Smooth muscle cell of the brain vasculature (primary cell): ENCODE measurements around the gene NCOA7.
"Not testable (repeated sequence)": the region's sequence is repeated elsewhere in the genome, so short reads cannot be mapped to it uniquely, and the experiment has no call there.

Experiments
- DNase-seq: peaks from one replicate; pipeline ENCODE4 v3.0.0-alpha.2; 2012; ENCODE audit warnings: low read depth, low spot score

NCOA7 gene

GRCh38 chr6:125754566-125754965 is 36.2 kb upstream of the NCOA7 start:
- DNase-seq = no peak

- DNase-seq = no peak
These were observed 31.4 kb upstream of the NCOA7 start for GRCh38 chr6:125759184-125759902.

- no peak for DNase-seq
These were observed 30.8 kb upstream of the NCOA7 start for GRCh38 chr6:125759959-125760457.

- DNase-seq = no peak
These were observed 26.6 kb upstream of the NCOA7 start for GRCh38 chr6:125764121-125764671.

- DNase-seq = no peak
These were observed 24.8 kb upstream of the NCOA7 start for GRCh38 chr6:125765944-125766343.

- no peak for DNase-seq
These were observed 24.1 kb upstream of the NCOA7 start for GRCh38 chr6:125766641-125767040.

- DNase-seq = no peak
These were observed 21.5 kb upstream of the NCOA7 start for GRCh38 chr6:125769147-125769783.

- no peak for DNase-seq
These were observed 17.1 kb upstream of the NCOA7 start for GRCh38 chr6:125773387-125774341.

- not testable (repeated sequence) for DNase-seq
These were observed 14.5 kb upstream of the NCOA7 start for GRCh38 chr6:125776107-125776826.

GRCh38 chr6:125779924-125780539 is 10.7 kb upstream of the NCOA7 start:
- peak; percentile 87 for DNase-seq

- no peak for DNase-seq
These were observed 10.0 kb upstream of the NCOA7 start for GRCh38 chr6:125780540-125781313.

- no peak for DNase-seq
These were observed 9.4 kb upstream of the NCOA7 start for GRCh38 chr6:125781314-125781868.

GRCh38 chr6:125784365-125784764 is 6.4 kb upstream of the NCOA7 start:
- no peak for DNase-seq

GRCh38 chr6:125787791-125788190 is 3.0 kb upstream of the NCOA7 start:
- DNase-seq = no peak

- DNase-seq = no peak
These were observed 1.6 kb upstream of the NCOA7 start for GRCh38 chr6:125789167-125789566.

GRCh38 chr6:125789576-125790357 is 993 bp upstream of the NCOA7 start:
- no peak for DNase-seq

GRCh38 chr6:125791151-125791819 is 525 bp downstream of the NCOA7 start:
- DNase-seq = no peak

GRCh38 chr6:125791820-125792165 is 1.0 kb downstream of the NCOA7 start:
- no peak for DNase-seq
